Skeletal muscle satellite cell (primary cell): ENCODE measurements around the gene CLDN2.

Source experiments
- H3K27me3 ChIP-seq: 2 replicates; pipeline ENCODE4 v1.7.0; 2013; ENCODE audit warnings: low read length; ENCODE audit not compliant: control insufficient read depth, insufficient read depth
- H3K36me3 ChIP-seq: 2 replicates; pipeline ENCODE4 v1.7.0; 2013; ENCODE audit warnings: mild to moderate bottlenecking, control low read depth, low read length; ENCODE audit not compliant: insufficient read depth
- H3K4me1 ChIP-seq: 2 replicates; pipeline ENCODE4 v1.7.0; 2013; ENCODE audit warnings: low read length; ENCODE audit not compliant: control insufficient read depth, insufficient read depth
- H3K4me2 ChIP-seq: 2 replicates; pipeline ENCODE4 v1.7.0; 2013; ENCODE audit warnings: mild to moderate bottlenecking, low read length
- H3K4me3 ChIP-seq: 2 replicates; pipeline ENCODE4 v1.7.0; 2013; ENCODE audit warnings: low read length
- H3K9ac ChIP-seq: 2 replicates; pipeline ENCODE4 v1.7.0; 2013; ENCODE audit warnings: mild to moderate bottlenecking, low read depth, low read length, moderate library complexity
- H3K9me3 ChIP-seq: replicated peaks from 2 replicates; pipeline ENCODE4 v1.7.0; 2013; ENCODE audit warnings: mild to moderate bottlenecking, control low read depth, low read length

Gene CLDN2

GRCh38 chrX:106927700-106928099 is 7.5 kb downstream of the CLDN2 start:
- no peak overlapping the region for H3K4me3 ChIP-seq
- H3K36me3 ChIP-seq = no peaks in the 10 kb centered on the region
- peaks cover 6% of the 10 kb centered on the region for H3K27me3 ChIP-seq
- no peak overlapping the region for H3K4me2 ChIP-seq
- no peak overlapping the region for H3K9ac ChIP-seq
- peaks cover 8% of the 10 kb centered on the region for H3K4me1 ChIP-seq
- no peaks in the 10 kb centered on the region for H3K9me3 ChIP-seq

- Histone ChIP-seq H3K9me3 (no peaks in the 10 kb centered on the region), H3K36me3 (no peaks in the 10 kb centered on the region), H3K9ac (no peak overlapping the region), H3K4me3 (no peak overlapping the region), H3K27me3 (peaks cover 9% of the 10 kb centered on the region), H3K4me2 (no peak overlapping the region), H3K4me1 (peaks cover 13% of the 10 kb centered on the region)
Observed at GRCh38 chrX:106928227-106928626, 8.0 kb downstream of the CLDN2 start.

DNA sequence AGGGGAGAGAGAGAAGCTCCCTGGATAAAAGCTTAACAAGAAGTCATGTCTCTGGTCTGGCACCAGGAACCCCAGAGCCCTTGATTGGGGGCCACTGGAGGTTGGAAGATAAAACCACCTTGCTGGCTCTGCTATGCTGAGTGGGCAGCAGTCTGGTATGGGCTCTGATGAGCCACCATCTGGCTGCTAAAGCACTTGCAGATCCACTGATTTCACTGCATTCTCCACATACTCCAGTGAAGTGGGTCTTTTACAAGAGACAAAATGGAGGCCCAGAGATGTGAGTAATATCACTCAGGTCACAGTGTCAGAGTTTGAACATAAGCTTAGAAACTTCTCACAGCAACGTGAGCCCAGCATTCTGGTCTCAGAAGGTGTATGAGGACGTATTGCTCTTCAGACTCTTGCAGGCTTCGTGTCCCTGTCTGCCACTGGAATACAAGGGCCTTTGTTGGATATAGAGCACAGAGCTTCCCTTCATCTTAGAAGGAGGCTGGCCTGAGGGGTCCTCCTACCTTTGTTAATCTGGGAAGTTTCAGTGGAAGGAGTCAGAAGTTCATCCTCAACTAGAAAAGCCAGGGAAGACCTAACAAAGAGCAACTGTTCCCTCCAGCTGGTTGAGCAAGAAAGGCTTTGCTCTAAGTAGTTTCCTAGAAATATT is 11.8 kb downstream of the CLDN2 start:
- Histone ChIP-seq H3K9me3 (no peaks in the 10 kb centered on the region), H3K4me2 (no peak overlapping the region), H3K4me1 (peaks cover 14% of the 10 kb centered on the region), H3K9ac (no peak overlapping the region), H3K27me3 (peaks cover 6% of the 10 kb centered on the region), H3K4me3 (no peak overlapping the region), H3K36me3 (no peaks in the 10 kb centered on the region)

- Histone ChIP-seq H3K4me2 (no peak overlapping the region), H3K9me3 (no peaks in the 10 kb centered on the region), H3K27me3 (peaks cover 6% of the 10 kb centered on the region), H3K36me3 (no peaks in the 10 kb centered on the region), H3K4me3 (no peak overlapping the region), H3K4me1 (peaks cover 14% of the 10 kb centered on the region), H3K9ac (no peak overlapping the region)
Observed at GRCh38 chrX:106932492-106932923, 12.3 kb downstream of the CLDN2 start.

GRCh38 chrX:106932960-106933537 is 12.8 kb downstream of the CLDN2 start:
- no peak overlapping the region for H3K4me2 ChIP-seq
- H3K9ac ChIP-seq = no peak overlapping the region
- no peaks in the 10 kb centered on the region for H3K9me3 ChIP-seq
- peaks cover 14% of the 10 kb centered on the region for H3K4me1 ChIP-seq
- H3K4me3 ChIP-seq = no peak overlapping the region
- peaks cover 6% of the 10 kb centered on the region for H3K27me3 ChIP-seq
- H3K36me3 ChIP-seq = no peaks in the 10 kb centered on the region

GRCh38 chrX:106933538-106933961 is 13.3 kb downstream of the CLDN2 start:
- no peak overlapping the region for H3K4me2 ChIP-seq
- no peaks in the 10 kb centered on the region for H3K36me3 ChIP-seq
- H3K9me3 ChIP-seq = no peaks in the 10 kb centered on the region
- no peak overlapping the region for H3K9ac ChIP-seq
- peaks cover 14% of the 10 kb centered on the region for H3K4me1 ChIP-seq
- H3K27me3 ChIP-seq = peaks cover 6% of the 10 kb centered on the region
- H3K4me3 ChIP-seq = no peak overlapping the region

GRCh38 chrX:106935175-106935574 is 15.0 kb downstream of the CLDN2 start:
- no peak overlapping the region for H3K4me2 ChIP-seq
- no peaks in the 10 kb centered on the region for H3K36me3 ChIP-seq
- no peak overlapping the region for H3K9ac ChIP-seq
- no peak overlapping the region for H3K4me3 ChIP-seq
- H3K9me3 ChIP-seq = no peaks in the 10 kb centered on the region
- peaks cover 6% of the 10 kb centered on the region for H3K27me3 ChIP-seq
- H3K4me1 ChIP-seq = peaks cover 14% of the 10 kb centered on the region

GRCh38 chrX:106936246-106936645 is 16.0 kb downstream of the CLDN2 start:
- H3K4me1 ChIP-seq = peaks cover 14% of the 10 kb centered on the region
- H3K9ac ChIP-seq = no peak overlapping the region
- H3K4me3 ChIP-seq = no peak overlapping the region
- no peaks in the 10 kb centered on the region for H3K36me3 ChIP-seq
- H3K4me2 ChIP-seq = no peak overlapping the region
- H3K27me3 ChIP-seq = peaks cover 6% of the 10 kb centered on the region
- H3K9me3 ChIP-seq = no peaks in the 10 kb centered on the region

- Histone ChIP-seq H3K9ac (no peak overlapping the region), H3K9me3 (no peaks in the 10 kb centered on the region), H3K4me2 (no peak overlapping the region), H3K27me3 (peaks cover 11% of the 10 kb centered on the region), H3K36me3 (peaks cover 8% of the 10 kb centered on the region), H3K4me1 (no peaks in the 10 kb centered on the region), H3K4me3 (no peak overlapping the region)
Observed at GRCh38 chrX:106939566-106939965, 19.4 kb downstream of the CLDN2 start.

DNA sequence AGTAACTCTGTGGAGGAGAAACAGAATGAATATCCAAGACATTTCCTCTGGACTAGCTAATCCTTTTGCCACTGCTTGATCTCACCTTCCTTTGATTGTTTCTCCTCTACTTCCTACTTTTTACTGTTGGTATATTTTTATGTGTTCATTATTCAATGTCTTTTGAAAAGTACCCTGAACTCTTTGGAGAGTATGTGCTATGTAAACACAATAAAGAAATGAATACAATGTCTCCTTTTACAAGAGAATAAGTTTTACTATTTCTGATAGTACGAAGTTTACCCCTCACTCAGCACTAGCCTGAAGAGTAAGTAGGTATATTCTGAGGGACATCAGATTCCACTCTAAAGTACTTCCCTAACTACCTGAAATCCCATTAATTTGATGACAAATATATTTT is 19.9 kb downstream of the CLDN2 start:
- H3K36me3 ChIP-seq = peaks cover 8% of the 10 kb centered on the region
- no peaks in the 10 kb centered on the region for H3K9me3 ChIP-seq
- no peak overlapping the region for H3K4me2 ChIP-seq
- H3K9ac ChIP-seq = no peak overlapping the region
- peaks cover 11% of the 10 kb centered on the region for H3K27me3 ChIP-seq
- no peak overlapping the region for H3K4me3 ChIP-seq
- H3K4me1 ChIP-seq = no peaks in the 10 kb centered on the region

- no peak overlapping the region for H3K4me3 ChIP-seq
- H3K36me3 ChIP-seq = peaks cover 7% of the 10 kb centered on the region
- H3K27me3 ChIP-seq = peaks cover 11% of the 10 kb centered on the region
- H3K9ac ChIP-seq = no peak overlapping the region
- no peaks in the 10 kb centered on the region for H3K4me1 ChIP-seq
- H3K9me3 ChIP-seq = no peaks in the 10 kb centered on the region
- H3K4me2 ChIP-seq = no peak overlapping the region
Observed at GRCh38 chrX:106946464-106946863, 26.3 kb downstream of the CLDN2 start.

DNA sequence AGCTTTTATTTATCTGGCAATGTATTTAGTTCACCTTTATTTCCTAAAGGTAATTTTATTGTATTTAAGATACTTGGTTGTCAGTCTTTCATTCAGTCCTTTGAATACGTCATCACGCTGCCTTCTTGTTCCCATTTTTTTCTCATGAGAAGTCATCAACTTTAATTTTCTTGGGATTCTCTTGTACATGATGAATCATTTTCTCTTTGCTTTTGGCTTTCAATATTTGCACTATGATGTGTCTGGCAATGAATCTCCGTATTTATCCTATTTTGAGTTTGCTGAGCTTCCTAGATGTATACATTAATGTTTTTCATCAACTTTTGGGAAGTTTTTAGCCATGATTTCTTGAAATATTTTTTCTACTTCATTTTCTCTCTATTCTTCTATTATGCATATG is 28.4 kb downstream of the CLDN2 start:
- no peaks in the 10 kb centered on the region for H3K4me1 ChIP-seq
- no peaks in the 10 kb centered on the region for H3K27me3 ChIP-seq
- no peak overlapping the region for H3K9ac ChIP-seq
- H3K9me3 ChIP-seq = no peaks in the 10 kb centered on the region
- H3K4me3 ChIP-seq = no peak overlapping the region
- no peak overlapping the region for H3K4me2 ChIP-seq
- H3K36me3 ChIP-seq = no peaks in the 10 kb centered on the region
